Measurements from ENCODE around the gene LATS2. TPM values are rescaled to one million over a fixed set of nuclear protein-coding genes. Genes with fewer than 3 reads are reported as not detected.
"Not testable (repeated sequence)": the region's sequence is repeated elsewhere in the genome, so short reads cannot be mapped to it uniquely, and the experiment has no call there.

Gene LATS2
- polyA plus RNA-seq, 6 donors from 2014 or later, result 0.07 to 0.68 (median 0.21) TPM; not detected in 1

DNA sequence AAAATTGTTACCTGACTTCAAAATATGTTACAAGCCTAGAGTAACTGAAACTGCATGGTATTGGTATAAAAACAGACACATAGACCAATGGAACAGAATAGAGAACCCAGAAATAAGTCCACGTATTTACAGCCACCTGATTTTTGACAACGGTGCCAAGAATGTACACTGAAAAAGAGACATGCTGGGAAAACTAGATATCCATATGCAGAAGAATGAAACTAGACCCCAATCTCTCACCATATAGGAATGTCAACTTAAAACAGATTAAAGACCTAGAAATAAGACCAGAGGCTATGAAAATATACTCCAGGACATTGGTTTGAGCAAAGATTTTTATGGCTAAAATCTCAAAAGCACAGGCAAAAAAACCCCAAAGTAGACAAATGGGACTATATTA lies 76.5 kb downstream of the LATS2 start:
- no peak for ATAC-seq (ENCODE audit: low read depth in 2 of 2)
- peak overlapping the region in 1 of 6 donors; percentile 57 for H3K27ac Mint-ChIP-seq

DNA sequence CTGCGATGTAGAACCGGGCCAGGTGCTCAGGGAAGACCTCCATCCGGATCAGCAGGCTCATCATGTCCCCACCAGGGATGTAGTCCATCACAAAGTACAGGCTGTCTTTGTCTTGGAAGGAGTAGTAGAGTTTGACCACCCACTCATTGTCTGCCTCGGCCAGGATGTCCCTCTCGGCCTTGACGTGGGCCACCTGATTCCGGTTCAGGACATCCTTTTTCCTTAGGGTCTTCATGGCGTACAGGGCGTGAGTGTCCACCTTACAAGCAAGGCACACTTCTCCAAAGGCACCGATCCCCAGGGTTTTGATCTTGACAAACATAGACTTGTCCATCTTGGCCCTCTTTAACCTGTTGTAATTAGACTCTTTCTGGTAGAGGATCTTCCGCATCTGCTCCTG lies 78.0 kb downstream of the LATS2 start:
- H3K36me3 Mint-ChIP-seq, result peaks cover 0 to 7% of the 10 kb centered on the region in 2 donors
- H3K4me3 Mint-ChIP-seq, result no peak overlapping the region
- ATAC-seq (ENCODE audit: low read depth in 2 of 2), result no peak
- no peaks in the 10 kb centered on the region for H3K4me1 Mint-ChIP-seq
- H3K27me3 Mint-ChIP-seq, result no peaks in the 10 kb centered on the region
- no peak overlapping the region for H3K27ac Mint-ChIP-seq
- peaks cover 0 to 3% (median 0%) of the 10 kb centered on the region in 7 donors for H3K9me3 Mint-ChIP-seq
- no peak for DNase-seq

More for the DNA sequence above, 76.5 kb downstream of the LATS2 start:
- no peak overlapping the region for H3K4me3 Mint-ChIP-seq
- no peaks in the 10 kb centered on the region for H3K4me1 Mint-ChIP-seq
- DNase-seq, result no peak
- H3K9me3 Mint-ChIP-seq, result peaks cover 0 to 3% (median 0%) of the 10 kb centered on the region in 7 donors
- H3K36me3 Mint-ChIP-seq, result peaks cover 0 to 7% of the 10 kb centered on the region in 2 donors
- H3K27me3 Mint-ChIP-seq, result no peaks in the 10 kb centered on the region

DNA sequence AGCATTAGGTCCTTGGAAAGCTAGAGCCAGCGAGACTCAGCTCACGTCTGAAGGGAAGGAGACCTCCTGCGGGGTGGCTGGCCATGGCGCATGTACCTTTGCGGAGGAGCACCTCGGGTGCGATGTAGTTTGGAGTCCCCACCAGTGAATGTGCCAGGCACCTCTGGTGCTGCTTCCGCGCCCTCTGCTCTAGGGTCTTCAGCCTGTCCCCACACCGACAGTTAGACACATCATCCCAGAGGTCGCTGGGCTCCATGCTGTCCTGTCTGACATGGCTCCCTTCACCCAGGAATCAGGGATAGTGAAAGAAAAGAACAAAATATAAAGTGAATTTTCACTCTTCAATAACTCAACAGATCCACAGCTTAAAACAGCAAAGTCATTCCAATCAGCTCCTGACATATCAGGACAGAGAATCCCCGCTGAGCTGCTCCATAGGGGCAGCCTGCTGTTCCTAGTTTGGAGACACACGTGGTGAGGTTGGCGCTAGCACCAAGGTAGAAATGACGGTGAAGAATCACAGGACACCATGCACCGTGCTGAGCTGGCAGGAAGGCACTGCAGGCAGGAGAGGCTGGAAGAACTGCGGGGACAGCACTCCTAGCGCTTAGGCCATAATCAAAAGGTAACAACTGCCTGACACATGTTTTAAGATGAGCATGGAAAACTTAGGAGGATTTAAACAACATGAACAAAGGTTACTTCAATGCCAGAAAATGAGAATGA lies 79.9 kb downstream of the LATS2 start:
- Mint-ChIP-seq H3K9me3 (no peaks in the 10 kb centered on the region), H3K27ac (no peak overlapping the region), H3K4me1 (no peaks in the 10 kb centered on the region), H3K27me3 (no peaks in the 10 kb centered on the region), H3K36me3 (peaks cover 0 to 7% of the 10 kb centered on the region in 2 donors), H3K4me3 (no peak overlapping the region)
- DNase-seq (no peak), ATAC-seq (ENCODE audit: low read depth in 2 of 2) (no peak)

DNA sequence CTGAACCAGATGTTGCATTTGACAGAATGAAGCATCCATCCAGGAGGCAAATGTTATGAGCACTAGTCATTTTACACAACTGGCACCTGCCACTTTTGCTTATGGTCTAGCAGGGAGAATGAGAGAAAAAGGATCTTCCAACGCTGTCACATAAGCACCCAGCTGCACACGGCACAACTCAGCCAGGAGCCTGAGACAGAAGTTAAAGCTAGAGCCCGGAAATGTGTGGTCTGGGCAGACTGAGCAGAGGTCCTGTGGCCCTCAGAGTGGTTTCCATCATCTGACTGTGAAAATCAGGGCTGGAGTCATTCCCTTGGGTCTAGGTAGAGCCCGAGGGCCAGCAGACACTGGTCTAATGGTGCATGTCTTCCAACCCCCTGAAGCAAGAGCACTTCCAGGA lies 80.5 kb downstream of the LATS2 start:
- Mint-ChIP-seq H3K4me1 (no peaks in the 10 kb centered on the region), H3K27ac (no peak overlapping the region), H3K27me3 (no peaks in the 10 kb centered on the region), H3K9me3 (no peaks in the 10 kb centered on the region), H3K36me3 (peaks cover 0 to 7% of the 10 kb centered on the region in 2 donors), H3K4me3 (no peak overlapping the region)
- ATAC-seq (ENCODE audit: low read depth in 2 of 2) (no peak), DNase-seq (no peak)

DNA sequence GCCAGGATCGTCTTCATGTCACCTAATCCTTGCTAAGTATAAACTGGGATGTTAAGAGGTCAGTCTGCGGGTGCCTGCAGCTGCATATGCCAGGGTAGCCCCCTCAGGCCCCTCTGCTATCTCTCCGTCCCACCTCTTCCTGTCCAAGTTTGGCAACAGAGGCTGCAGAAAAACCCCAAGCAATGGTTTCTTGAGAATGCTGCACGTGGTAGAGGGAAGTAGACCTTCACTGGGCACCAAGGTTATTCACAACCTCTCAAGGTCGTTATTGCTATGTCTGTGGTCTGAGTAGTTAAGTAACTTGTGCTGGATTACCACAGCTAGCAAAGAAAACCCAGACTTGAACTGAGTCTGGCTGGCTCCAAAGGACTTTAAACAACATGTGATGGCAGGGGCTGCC lies 81.0 kb downstream of the LATS2 start:
- no peaks in the 10 kb centered on the region for H3K9me3 Mint-ChIP-seq
- no peaks in the 10 kb centered on the region for H3K27me3 Mint-ChIP-seq
- ATAC-seq (ENCODE audit: low read depth in 2 of 2) (no peak), DNase-seq (no peak)
- H3K27ac Mint-ChIP-seq, result no peak overlapping the region
- peaks cover 0 to 7% of the 10 kb centered on the region in 2 donors for H3K36me3 Mint-ChIP-seq
- no peaks in the 10 kb centered on the region for H3K4me1 Mint-ChIP-seq
- no peak overlapping the region for H3K4me3 Mint-ChIP-seq

DNA sequence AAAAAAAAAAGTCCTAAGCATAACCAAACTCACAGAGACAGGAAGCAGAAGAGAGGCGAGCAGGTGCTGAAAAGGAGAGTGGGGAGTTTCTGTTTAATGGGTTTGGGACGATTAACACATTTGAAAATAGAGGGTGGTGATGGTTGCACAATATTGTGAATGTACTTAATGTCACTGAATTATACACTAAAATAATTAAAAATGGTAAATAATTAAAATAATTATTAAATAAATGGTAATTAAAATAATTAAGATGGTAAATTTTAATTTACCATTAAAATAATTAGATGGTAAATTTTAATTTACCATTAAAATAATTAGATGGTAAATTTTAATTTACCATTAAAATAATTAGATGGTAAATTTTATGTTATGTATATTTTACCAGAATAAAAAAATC lies 84.0 kb downstream of the LATS2 start:
- ATAC-seq (ENCODE audit: low read depth in 2 of 2) (no peak), DNase-seq (no peak)
- no peaks in the 10 kb centered on the region for H3K27me3 Mint-ChIP-seq
- H3K4me3 Mint-ChIP-seq, result no peak overlapping the region
- H3K9me3 Mint-ChIP-seq, result no peaks in the 10 kb centered on the region
- peaks cover 0 to 7% of the 10 kb centered on the region in 2 donors for H3K36me3 Mint-ChIP-seq
- H3K27ac Mint-ChIP-seq, result peak overlapping the region in 1 of 6 donors; percentile 94
- no peaks in the 10 kb centered on the region for H3K4me1 Mint-ChIP-seq

DNA sequence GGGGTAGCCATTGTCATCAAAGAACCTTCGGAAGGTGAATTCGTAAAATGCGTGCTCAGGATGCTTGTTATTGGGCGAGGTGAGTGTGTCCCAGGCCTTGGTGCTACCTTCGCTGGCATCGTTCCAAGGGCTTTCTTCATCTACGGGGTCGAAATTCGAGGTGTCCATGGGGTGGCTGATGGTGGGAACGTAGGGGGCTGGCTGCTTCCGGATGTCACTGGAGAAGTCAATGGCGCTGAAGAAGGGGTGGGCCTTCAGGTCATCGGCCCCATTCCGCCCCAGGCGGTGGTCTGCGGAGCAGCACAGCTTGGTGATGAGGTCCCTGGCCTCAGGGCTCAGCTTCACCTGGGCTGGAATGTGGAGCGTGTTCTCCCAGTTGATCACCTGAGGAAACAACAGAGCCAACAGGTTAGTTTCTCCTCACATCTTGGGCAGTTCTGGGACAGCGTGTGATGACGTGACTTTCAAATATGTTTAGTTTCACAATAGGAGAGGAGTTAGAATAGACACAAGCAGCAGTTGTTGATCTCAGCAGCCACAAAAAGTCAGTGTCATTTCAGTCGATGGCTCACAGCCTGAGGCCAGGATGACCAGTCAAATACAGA lies 86.3 kb downstream of the LATS2 start:
- ATAC-seq (ENCODE audit: low read depth in 2 of 2), result no peak
- no peaks in the 10 kb centered on the region for H3K4me1 Mint-ChIP-seq
- no peaks in the 10 kb centered on the region for H3K36me3 Mint-ChIP-seq

DNA sequence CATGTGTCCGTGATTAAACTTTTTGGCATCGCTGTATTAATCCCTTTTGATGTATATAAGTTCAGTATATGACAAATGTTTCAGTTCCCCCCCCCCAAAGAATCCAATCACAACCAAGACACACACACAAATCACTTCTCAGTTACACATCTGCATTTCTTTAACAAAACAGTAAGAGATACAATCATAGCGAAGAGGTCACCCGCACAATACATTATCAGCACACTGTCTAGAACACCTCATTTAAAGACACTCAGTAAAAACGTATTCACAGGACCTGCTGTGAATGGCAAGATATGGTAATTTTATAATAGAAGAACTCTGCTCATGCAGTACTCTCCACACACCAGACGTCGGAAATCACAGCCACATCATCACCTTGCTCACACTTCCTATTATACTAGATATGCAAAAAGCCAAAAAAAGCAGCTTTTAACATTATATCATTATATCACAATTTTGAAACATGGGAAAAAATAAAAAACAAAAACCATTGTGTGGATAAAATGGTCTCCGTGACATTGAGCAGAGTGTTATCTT lies 87.4 kb downstream of the LATS2 start:
- no peak overlapping the region for H3K4me3 Mint-ChIP-seq
- H3K9me3 Mint-ChIP-seq, result no peaks in the 10 kb centered on the region
- DNase-seq (no peak), ATAC-seq (ENCODE audit: low read depth in 2 of 2) (no peak)
- H3K4me1 Mint-ChIP-seq, result no peaks in the 10 kb centered on the region
- H3K27me3 Mint-ChIP-seq, result no peaks in the 10 kb centered on the region
- no peaks in the 10 kb centered on the region for H3K36me3 Mint-ChIP-seq
- no peak overlapping the region for H3K27ac Mint-ChIP-seq

More for the DNA sequence above, 86.3 kb downstream of the LATS2 start:
- DNase-seq, result no peak
- Mint-ChIP-seq H3K27ac (peak overlapping the region in 2 of 6 donors; percentile 41 to 52), H3K9me3 (no peaks in the 10 kb centered on the region), H3K27me3 (no peaks in the 10 kb centered on the region), H3K4me3 (no peak overlapping the region)

DNA sequence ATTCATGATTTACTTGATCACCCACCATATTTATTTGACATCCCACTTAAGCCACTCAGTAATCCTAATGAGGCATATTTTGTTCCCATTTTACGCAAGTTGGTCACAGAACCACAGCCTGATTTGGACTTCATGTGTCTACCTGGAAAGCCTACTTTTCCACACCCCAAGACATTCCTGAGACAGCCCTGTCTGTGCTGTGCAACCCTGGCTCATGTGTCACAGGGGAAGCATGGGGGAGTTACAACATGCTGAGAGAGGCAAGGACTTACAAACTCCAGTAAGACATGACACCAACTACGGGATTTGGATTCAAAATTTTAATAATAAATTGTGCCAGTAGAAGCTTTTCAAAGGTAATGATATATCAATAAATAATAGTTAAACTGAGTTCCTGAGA lies 88.7 kb downstream of the LATS2 start:
- no peak for ATAC-seq (ENCODE audit: low read depth in 2 of 2)
- DNase-seq, result no peak

DNA sequence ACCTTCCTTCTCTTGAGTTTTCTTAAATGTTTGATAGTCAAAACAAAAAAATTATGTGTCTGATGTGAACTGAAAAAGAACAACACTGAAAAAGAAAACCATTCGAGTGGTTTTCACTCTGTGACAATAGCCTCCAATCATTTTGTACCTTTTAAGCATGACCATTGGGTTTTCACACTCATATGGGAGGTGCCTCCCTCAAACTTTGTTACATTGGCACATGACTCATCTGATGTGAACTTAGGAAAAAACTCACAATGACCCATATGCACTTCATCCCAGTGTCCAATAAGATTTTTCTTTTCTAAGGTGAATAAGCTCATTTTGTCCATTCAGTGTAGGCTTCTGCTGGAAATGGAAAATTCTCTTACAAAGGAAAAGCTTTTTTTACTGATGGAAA lies 92.2 kb downstream of the LATS2 start:
- H3K27ac Mint-ChIP-seq, result no peak overlapping the region
- no peaks in the 10 kb centered on the region for H3K27me3 Mint-ChIP-seq
- no peak overlapping the region for H3K4me3 Mint-ChIP-seq

More for the DNA sequence above, 88.7 kb downstream of the LATS2 start:
- Mint-ChIP-seq H3K27me3 (no peaks in the 10 kb centered on the region), H3K9me3 (peaks cover 0 to 2% (median 0%) of the 10 kb centered on the region in 7 donors), H3K36me3 (no peaks in the 10 kb centered on the region), H3K4me3 (no peak overlapping the region), H3K4me1 (no peaks in the 10 kb centered on the region), H3K27ac (no peak overlapping the region)

DNA sequence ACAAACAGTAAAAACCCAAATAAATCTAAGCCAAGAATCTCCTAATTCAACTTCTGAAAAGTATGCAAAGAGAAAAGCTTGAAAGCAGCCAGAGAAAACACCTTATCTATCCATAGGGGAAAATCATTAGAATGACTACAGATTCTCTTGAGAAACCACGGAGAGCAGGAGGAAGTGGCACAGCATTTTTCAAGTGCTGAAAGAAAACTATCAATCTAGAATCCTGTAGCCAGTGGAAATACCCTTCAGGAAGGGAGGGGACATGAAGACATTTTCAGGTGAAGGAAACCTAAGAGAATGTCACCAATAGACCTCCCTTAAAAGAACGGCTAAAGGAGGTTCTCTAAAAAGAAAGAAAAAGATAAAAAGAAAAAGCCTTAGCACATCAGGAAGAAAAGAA lies 92.6 kb downstream of the LATS2 start:
- H3K27ac Mint-ChIP-seq, result peak overlapping the region in 1 of 6 donors; percentile 23
- H3K27me3 Mint-ChIP-seq, result no peaks in the 10 kb centered on the region
- H3K4me1 Mint-ChIP-seq, result no peaks in the 10 kb centered on the region
- ATAC-seq (ENCODE audit: low read depth in 2 of 2) (no peak), DNase-seq (no peak)
- no peaks in the 10 kb centered on the region for H3K36me3 Mint-ChIP-seq
- H3K9me3 Mint-ChIP-seq, result peaks cover 0 to 2% (median 0%) of the 10 kb centered on the region in 7 donors
- no peak overlapping the region for H3K4me3 Mint-ChIP-seq

More for the DNA sequence above, 92.2 kb downstream of the LATS2 start:
- no peak for DNase-seq
- no peak for ATAC-seq (ENCODE audit: low read depth in 2 of 2)
- Mint-ChIP-seq H3K9me3 (peaks cover 0 to 2% (median 0%) of the 10 kb centered on the region in 7 donors), H3K36me3 (no peaks in the 10 kb centered on the region), H3K4me1 (no peaks in the 10 kb centered on the region)

DNA sequence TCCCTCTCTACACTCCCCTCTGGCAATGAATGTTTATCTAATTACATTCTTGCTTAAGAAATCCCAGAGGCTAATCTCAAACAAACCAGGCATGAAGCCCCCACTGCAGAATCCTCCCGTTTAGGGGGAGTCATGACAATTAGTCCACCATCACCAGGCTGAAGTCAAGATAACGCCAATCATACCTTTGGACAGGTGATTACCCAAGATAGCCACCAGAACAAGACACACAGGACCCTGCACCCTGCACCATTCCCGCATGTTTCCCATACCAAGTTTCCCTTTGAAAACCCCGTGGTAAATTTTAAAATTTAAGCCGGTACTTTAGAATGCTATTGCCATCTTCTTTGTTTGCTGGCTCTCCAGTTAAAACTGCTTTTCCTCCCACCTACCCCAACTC lies 94.0 kb downstream of the LATS2 start:
- DNase-seq (no peak), ATAC-seq (ENCODE audit: low read depth in 2 of 2) (no peak)

DNA sequence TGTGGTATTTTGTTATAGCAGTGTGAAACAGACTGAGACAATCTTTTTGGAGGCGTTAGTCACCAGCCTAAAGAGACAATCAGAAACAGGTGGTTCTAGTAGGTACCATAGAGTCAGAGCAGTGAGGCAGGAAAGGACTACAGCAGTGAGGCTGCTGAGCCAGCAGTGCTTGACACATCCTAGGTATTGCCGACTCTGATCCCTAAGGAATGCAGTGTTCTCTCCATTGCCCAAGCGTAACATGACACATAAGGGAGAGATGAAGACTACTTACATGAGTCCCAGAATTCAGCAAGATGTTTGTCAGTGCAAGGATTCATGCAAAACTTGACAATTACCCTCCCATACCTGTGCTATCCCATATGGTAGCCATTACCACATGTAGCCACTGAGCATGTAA lies 96.5 kb downstream of the LATS2 start:
- ATAC-seq (ENCODE audit: low read depth in 2 of 2) (no peak), DNase-seq (no peak)
- H3K27ac Mint-ChIP-seq, result peak overlapping the region in 1 of 6 donors; percentile 21
- peaks cover 0 to 12% (median 8%) of the 10 kb centered on the region in 3 donors for H3K27me3 Mint-ChIP-seq
- H3K36me3 Mint-ChIP-seq, result no peaks in the 10 kb centered on the region
- peaks cover 0 to 2% (median 0%) of the 10 kb centered on the region in 7 donors for H3K9me3 Mint-ChIP-seq
- no peak overlapping the region for H3K4me3 Mint-ChIP-seq
- peaks cover 0 to 7% (median 4%) of the 10 kb centered on the region in 3 donors for H3K4me1 Mint-ChIP-seq

More for the DNA sequence above, 94.0 kb downstream of the LATS2 start:
- Mint-ChIP-seq H3K27me3 (no peaks in the 10 kb centered on the region), H3K36me3 (no peaks in the 10 kb centered on the region), H3K4me3 (no peak overlapping the region), H3K4me1 (no peaks in the 10 kb centered on the region), H3K27ac (peak overlapping the region in 1 of 6 donors; percentile 73), H3K9me3 (peaks cover 0 to 2% (median 0%) of the 10 kb centered on the region in 7 donors)

DNA sequence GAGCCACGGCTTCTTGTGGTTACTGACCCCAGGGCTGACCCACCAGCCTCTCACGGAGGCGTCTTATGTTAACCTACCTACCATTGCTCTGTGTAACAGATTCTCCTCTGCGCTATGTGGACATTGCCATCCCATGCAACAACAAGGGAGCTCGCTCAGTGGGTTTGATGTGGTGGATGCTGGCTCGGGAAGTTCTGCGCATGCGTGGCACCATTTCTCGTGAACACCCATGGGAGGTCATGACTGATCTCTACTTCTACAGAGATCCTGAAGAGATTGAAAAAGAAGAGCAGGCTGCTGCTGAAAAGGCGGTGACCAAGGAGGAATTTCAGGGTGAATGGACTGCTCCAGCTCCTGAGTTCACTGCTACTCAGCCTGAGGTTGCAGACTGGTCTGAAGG lies 99.7 kb downstream of the LATS2 start:
- not testable (repeated sequence) for H3K4me1 Mint-ChIP-seq; H3K27ac Mint-ChIP-seq; H3K4me3 Mint-ChIP-seq; H3K36me3 Mint-ChIP-seq; H3K9me3 Mint-ChIP-seq; DNase-seq; ATAC-seq (ENCODE audit: low read depth in 2 of 2)
- peaks cover 0 to 16% (median 8%) of the 10 kb centered on the region in 3 donors for H3K27me3 Mint-ChIP-seq

Measured in naive B cell (primary cell).